ENCODE results near the gene RASGEF1B. TPM values are rescaled to one million over a fixed set of nuclear protein-coding genes. Genes with fewer than 3 reads are reported as not detected.

RASGEF1B gene
- total and polyA plus RNA-seq, 9 of the 15 experiments (the other 6 are each of a cell fraction or from before 2014, with no cell fraction given): 0.04 to 0.57 (median 0.22) TPM

DNA sequence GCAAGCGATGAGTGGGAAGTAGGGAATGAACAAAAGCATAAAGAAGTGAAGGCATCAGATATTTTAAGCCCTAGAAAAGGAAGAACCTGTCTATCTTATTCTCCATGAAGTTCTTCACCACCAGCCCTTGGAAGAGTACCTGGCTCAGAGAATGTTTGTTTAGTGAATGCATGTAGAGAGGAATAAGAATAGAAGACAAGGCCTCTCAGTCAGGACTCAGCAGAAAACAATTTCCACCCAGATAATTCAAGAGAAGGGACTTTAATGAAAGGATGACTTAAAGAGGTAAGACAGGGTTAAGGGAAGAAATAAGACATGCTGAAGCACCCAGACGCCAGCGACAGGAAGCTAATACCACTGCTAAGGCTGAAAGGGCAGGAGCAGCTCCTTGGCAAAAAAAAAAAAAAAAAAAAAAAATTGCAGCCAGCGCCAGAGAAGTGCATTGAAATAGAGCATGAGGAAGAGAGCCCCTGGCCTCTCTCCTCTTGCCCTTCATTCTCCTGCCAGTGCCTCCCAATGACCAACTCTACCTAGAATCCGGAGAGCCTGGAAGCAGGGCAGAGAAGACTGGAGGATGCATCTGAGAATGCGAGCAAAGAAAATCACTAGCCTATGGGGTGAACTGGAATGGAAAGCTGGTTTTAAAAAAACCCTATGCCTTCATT, 47.2 kb upstream of the RASGEF1B start:
- in situ Hi-C loops (cut with MboI) (no loop called here), intact Hi-C loops (cut with micrococcal nuclease) (no loop called here)
- no peaks in the 10 kb centered on the region for H3K9me1 ChIP-seq (ENCODE audit: control insufficient read depth, insufficient read depth, low read length)
- DNase-seq (ENCODE audit: extremely low read depth in 1 of 4, low spot score in 3 of 4) (no peak), FAIRE-seq (no peak), ATAC-seq (no peak)
- H4K20me1 ChIP-seq (replicated peaks; ENCODE audit: control insufficient read depth, insufficient read depth, low read length): no peaks in the 10 kb centered on the region
- no peak for TF ChIP-seq XRCC3 (IDR thresholded peaks at IDR 0.05)
- no peak for TF ChIP-seq STAT5B (CRISPR knock-in tag; IDR thresholded peaks at IDR 0.05)
- TF ChIP-seq ETS2 (tag; IDR thresholded peaks at IDR 0.05; ENCODE audit: borderline replicate concordance, poor library complexity, severe bottlenecking): no peak
- TF ChIP-seq, protein P1, sequence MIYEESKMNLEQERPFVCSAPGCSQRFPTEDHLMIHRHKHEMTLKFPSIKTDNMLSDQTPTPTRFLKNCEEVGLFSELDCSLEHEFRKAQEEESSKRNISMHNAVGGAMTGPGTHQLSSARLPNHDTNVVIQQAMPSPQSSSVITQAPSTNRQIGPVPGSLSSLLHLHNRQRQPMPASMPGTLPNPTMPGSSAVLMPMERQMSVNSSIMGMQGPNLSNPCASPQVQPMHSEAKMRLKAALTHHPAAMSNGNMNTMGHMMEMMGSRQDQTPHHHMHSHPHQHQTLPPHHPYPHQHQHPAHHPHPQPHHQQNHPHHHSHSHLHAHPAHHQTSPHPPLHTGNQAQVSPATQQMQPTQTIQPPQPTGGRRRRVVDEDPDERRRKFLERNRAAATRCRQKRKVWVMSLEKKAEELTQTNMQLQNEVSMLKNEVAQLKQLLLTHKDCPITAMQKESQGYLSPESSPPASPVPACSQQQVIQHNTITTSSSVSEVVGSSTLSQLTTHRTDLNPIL (CRISPR knock-in tag; IDR thresholded peaks at IDR 0.05): no peak
- TF ChIP-seq, protein P2, sequence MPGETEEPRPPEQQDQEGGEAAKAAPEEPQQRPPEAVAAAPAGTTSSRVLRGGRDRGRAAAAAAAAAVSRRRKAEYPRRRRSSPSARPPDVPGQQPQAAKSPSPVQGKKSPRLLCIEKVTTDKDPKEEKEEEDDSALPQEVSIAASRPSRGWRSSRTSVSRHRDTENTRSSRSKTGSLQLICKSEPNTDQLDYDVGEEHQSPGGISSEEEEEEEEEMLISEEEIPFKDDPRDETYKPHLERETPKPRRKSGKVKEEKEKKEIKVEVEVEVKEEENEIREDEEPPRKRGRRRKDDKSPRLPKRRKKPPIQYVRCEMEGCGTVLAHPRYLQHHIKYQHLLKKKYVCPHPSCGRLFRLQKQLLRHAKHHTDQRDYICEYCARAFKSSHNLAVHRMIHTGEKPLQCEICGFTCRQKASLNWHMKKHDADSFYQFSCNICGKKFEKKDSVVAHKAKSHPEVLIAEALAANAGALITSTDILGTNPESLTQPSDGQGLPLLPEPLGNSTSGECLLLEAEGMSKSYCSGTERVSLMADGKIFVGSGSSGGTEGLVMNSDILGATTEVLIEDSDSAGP (CRISPR knock-in tag; IDR thresholded peaks at IDR 0.05): no peak
- TF ChIP-seq SUPT5H (IDR thresholded peaks at IDR 0.05): no peak
- no peak for TF ChIP-seq HCFC1 (IDR thresholded peaks at IDR 0.05; ENCODE audit: low read depth, low read length)
- no peak for TF ChIP-seq TCF7L2 (IDR thresholded peaks at IDR 0.05; ENCODE audit: low read depth, low read length)
- H3K4me3 ChIP-seq: no peak overlapping the region
- BruUV-seq (replicated peaks): no TSS peak
- no peak overlapping the region for H3K4me2 ChIP-seq (ENCODE audit: insufficient read depth, low read length)
- H3K36me3 ChIP-seq (ENCODE audit: control insufficient read depth, insufficient read depth, low read length): no peaks in the 10 kb centered on the region
- H3K9me3 ChIP-seq (replicated peaks; ENCODE audit: control insufficient read depth, insufficient read depth, low read depth, low read length): no peaks in the 10 kb centered on the region
- H2AFZ ChIP-seq (ENCODE audit: low read depth, low read length): no peak overlapping the region
- 0% methylated on average over 5 of the region's 6 CpGs for WGBS (ENCODE audit: insufficient coverage, low coverage, missing lambda C conversion rate)
- H3K4me1 ChIP-seq (replicated peaks in 1 of 2; ENCODE audit: control insufficient read depth in 2 of 2, insufficient read depth in 2 of 2, low read length in 2 of 2): no peaks in the 10 kb centered on the region
- H3K27me3 ChIP-seq (ENCODE audit: control insufficient read depth in 2 of 2, insufficient read depth in 2 of 2, low read length in 2 of 2): no peaks in the 10 kb centered on the region
- H3K9ac ChIP-seq (ENCODE audit: insufficient read depth in 1 of 2, low read depth in 2 of 2, low read length in 2 of 2): no peak overlapping the region
- no peaks in the 10 kb centered on the region for H3K79me2 ChIP-seq (ENCODE audit: control insufficient read depth, insufficient read depth, low read length)
- no peak overlapping the region for H3K27ac ChIP-seq (ENCODE audit: extremely low read depth, low read depth, low read length)
- POLR2A ChIA-PET: no interaction called here
- CTCF ChIA-PET (ENCODE audit: low intra/inter-chr PET ratio): no interaction called here

Measured in K562 (cell line).